Gastroesophageal sphincter (tissue), 4 donors: ENCODE results near the gene TXK. TPM values are rescaled to one million over a fixed set of nuclear protein-coding genes. Genes with fewer than 3 reads are reported as not detected.
A peak's percentile ranks its signal among the peaks of the same experiment; 100 is the strongest.
"Not testable (repeated sequence)": the region's sequence is repeated elsewhere in the genome, so short reads cannot be mapped to it uniquely, and the experiment has no call there.

ENCODE experiments used
- ATAC-seq: fragments of 150-250 bp; one replicate; pipeline ENCODE4 v1.9.1; 2016; ENCODE audit warnings: mild to moderate bottlenecking, moderate library complexity
- H3K27ac ChIP-seq, 4 donors: fragments of 200-600 bp; sonication (generic) in 3 of 4; 1 replicate in 3 of 4; 2 replicates in 1 of 4; pipeline ENCODE4 v1.5.1; 2016 to 2019
- H3K27me3 ChIP-seq: fragments of 200-600 bp; sonication (generic); one replicate; pipeline ENCODE4 v1.5.1; 2019
- H3K36me3 ChIP-seq, 2 donors: fragments of 200-600 bp; sonication (generic); one replicate each; pipeline ENCODE4 v1.5.1; 2019; ENCODE audit warnings: control low read depth in 1 of 2
- H3K4me1 ChIP-seq, 3 donors: fragments of 200-600 bp; sonication (generic); 1 replicate in 2 of 3; 2 replicates in 1 of 3; pipeline ENCODE4 v1.5.1; 2016 to 2019; ENCODE audit warnings: control low read depth in 2 of 3
- H3K4me3 ChIP-seq, 2 donors: fragments of 200-600 bp; sonication (generic); one replicate each; pipeline ENCODE4 v1.5.1; 2019; ENCODE audit warnings: mild to moderate bottlenecking in 1 of 2, moderate library complexity in 1 of 2
- H3K9me3 ChIP-seq, 3 donors: fragments of 200-600 bp; sonication (generic); one replicate each; pipeline ENCODE4 v1.5.1; 2017 to 2019; ENCODE audit warnings: control low read depth in 2 of 3
- CTCF ChIP-seq, 4 experiments: fragments of 200-600 bp in 2 of 4; fragments of 450-650 bp in 2 of 4; sonication (generic) in 1 of 4; IDR thresholded peaks; one replicate each; pipeline ENCODE4 v1.5.1; 2017 to 2019; ENCODE audit warnings: antibody characterized with exemption in 4 of 4, mild to moderate bottlenecking in 2 of 4, moderate library complexity in 2 of 4
- EP300 ChIP-seq: sonication (generic); formaldehyde crosslinking; IDR thresholded peaks from one replicate; pipeline ENCODE4 v1.6.1; 2017; ENCODE audit warnings: antibody characterized with exemption, mild to moderate bottlenecking
- POLR2A ChIP-seq, 2 donors: fragments of 450-650 bp; IDR thresholded peaks; one replicate each; pipeline ENCODE4 v1.6.1; 2017; ENCODE audit warnings: antibody characterized with exemption in 2 of 2, mild to moderate bottlenecking in 2 of 2, moderate library complexity in 1 of 2
- POLR2AphosphoS5 ChIP-seq: sonication (generic); formaldehyde crosslinking; IDR thresholded peaks from one replicate; pipeline ENCODE4 v1.6.1; 2017; ENCODE audit warnings: antibody characterized with exemption
- WGBS, 2 donors: methylation state at CpG; one replicate each; pipeline ENCODE4 v1.1.5; 2018; ENCODE audit warnings: low coverage in 1 of 2; 5-methylcytosine and 5-hydroxymethylcytosine counted together
- total RNA-seq, 4 donors: library from RNA; depleted of rRNA; stranded (reverse); fragments of >200 nt; gene quantifications; one replicate each; pipeline ENCODE4 v1.1.0, GENCODE V29; 2016

The TXK gene
- total RNA-seq, 4 donors from 2014 or later, result 0.32 to 0.81 (median 0.39) TPM; not detected in 1

- peak; percentile 58 for ATAC-seq
- WGBS, 2 donors, result 72 to 75% methylated on average over 4 to 6 of the region's 6 CpGs
- Histone ChIP-seq H3K4me3 (no peak overlapping the region), H3K9me3 (no peaks in the 10 kb centered on the region), H3K27me3 (no peaks in the 10 kb centered on the region), H3K27ac (peak overlapping the region in 1 of 4 donors; percentile 2), H3K36me3 (no peaks in the 10 kb centered on the region), H3K4me1 (peaks cover 0 to 8% (median 3%) of the 10 kb centered on the region in 3 donors)
- TF ChIP-seq POLR2AphosphoS5 (no peak), POLR2A (IDR thresholded peaks at IDR 0.05) (no peak), EP300 (no peak), CTCF (IDR thresholded peaks at IDR 0.05) (no peak)
Measured at GRCh38 chr4:48173056-48173991, 39.3 kb upstream of the TXK start.

GRCh38 chr4:48172651-48173050, 38.6 kb upstream of the TXK start:
- Histone ChIP-seq H3K36me3 (peaks cover 0 to 1% of the 10 kb centered on the region in 2 donors), H3K4me1 (peaks cover 0 to 8% (median 3%) of the 10 kb centered on the region in 3 donors), H3K9me3 (no peaks in the 10 kb centered on the region), H3K27me3 (no peaks in the 10 kb centered on the region), H3K4me3 (no peak overlapping the region), H3K27ac (no peak overlapping the region)
- no peak for ATAC-seq
- WGBS, 2 donors, result 73 to 92% methylated on average over 4 of the region's 4 CpGs
- no peak for TF ChIP-seq CTCF (IDR thresholded peaks at IDR 0.05)
- TF ChIP-seq EP300, result no peak
- TF ChIP-seq POLR2A (IDR thresholded peaks at IDR 0.05), result no peak
- no peak for TF ChIP-seq POLR2AphosphoS5

- no peak overlapping the region for H3K4me3 ChIP-seq
- no peaks in the 10 kb centered on the region for H3K27me3 ChIP-seq
- 17 to 83% methylated on average over 1 of the region's 1 CpG for WGBS, 2 donors
- H3K4me1 ChIP-seq, result peaks cover 0 to 8% (median 3%) of the 10 kb centered on the region in 3 donors
- H3K9me3 ChIP-seq, result no peaks in the 10 kb centered on the region
- no peak for ATAC-seq
- H3K36me3 ChIP-seq, result peaks cover 0 to 14% of the 10 kb centered on the region in 2 donors
- no peak overlapping the region for H3K27ac ChIP-seq
- TF ChIP-seq POLR2AphosphoS5, result no peak
- TF ChIP-seq POLR2A (IDR thresholded peaks at IDR 0.05), result no peak
- TF ChIP-seq EP300, result no peak
- no peak for TF ChIP-seq CTCF (IDR thresholded peaks at IDR 0.05)
Measured at GRCh38 chr4:48169636-48170035, 35.6 kb upstream of the TXK start.

- no peak for ATAC-seq
- no peak for TF ChIP-seq CTCF (IDR thresholded peaks at IDR 0.05)
- TF ChIP-seq POLR2A (IDR thresholded peaks at IDR 0.05), result no peak
- WGBS, 2 donors, result 62 to 95% methylated on average over 4 of the region's 5 CpGs
Measured at GRCh38 chr4:48167538-48168263, 33.7 kb upstream of the TXK start.

GRCh38 chr4:48164561-48164960, 30.5 kb upstream of the TXK start:
- peaks cover 0 to 14% of the 10 kb centered on the region in 2 donors for H3K36me3 ChIP-seq
- H3K9me3 ChIP-seq, H3K27me3 ChIP-seq, H3K27ac ChIP-seq, H3K4me3 ChIP-seq, H3K4me1 ChIP-seq, ATAC-seq: not testable (repeated sequence)
- WGBS, 2 donors, result 88 to 100% methylated on average over 4 of the region's 9 CpGs

More at GRCh38 chr4:48167538-48168263, 33.7 kb upstream of the TXK start:
- no peaks in the 10 kb centered on the region for H3K4me1 ChIP-seq
- no peaks in the 10 kb centered on the region for H3K9me3 ChIP-seq
- H3K36me3 ChIP-seq, result peaks cover 0 to 14% of the 10 kb centered on the region in 2 donors
- no peaks in the 10 kb centered on the region for H3K27me3 ChIP-seq
- no peak overlapping the region for H3K4me3 ChIP-seq
- no peak overlapping the region for H3K27ac ChIP-seq
